ENCODE measurements around the gene AGBL5.

AGBL5 gene

GRCh38 chr2:27029051-27029450 lies 22.4 kb upstream of the AGBL5 start:
- no peak overlapping the region for H3K4me3 ChIP-seq (ENCODE audit: low read depth, low read length)
- DNase-seq (ENCODE audit: low read depth), result no peak
- TF ChIP-seq, protein P1, sequence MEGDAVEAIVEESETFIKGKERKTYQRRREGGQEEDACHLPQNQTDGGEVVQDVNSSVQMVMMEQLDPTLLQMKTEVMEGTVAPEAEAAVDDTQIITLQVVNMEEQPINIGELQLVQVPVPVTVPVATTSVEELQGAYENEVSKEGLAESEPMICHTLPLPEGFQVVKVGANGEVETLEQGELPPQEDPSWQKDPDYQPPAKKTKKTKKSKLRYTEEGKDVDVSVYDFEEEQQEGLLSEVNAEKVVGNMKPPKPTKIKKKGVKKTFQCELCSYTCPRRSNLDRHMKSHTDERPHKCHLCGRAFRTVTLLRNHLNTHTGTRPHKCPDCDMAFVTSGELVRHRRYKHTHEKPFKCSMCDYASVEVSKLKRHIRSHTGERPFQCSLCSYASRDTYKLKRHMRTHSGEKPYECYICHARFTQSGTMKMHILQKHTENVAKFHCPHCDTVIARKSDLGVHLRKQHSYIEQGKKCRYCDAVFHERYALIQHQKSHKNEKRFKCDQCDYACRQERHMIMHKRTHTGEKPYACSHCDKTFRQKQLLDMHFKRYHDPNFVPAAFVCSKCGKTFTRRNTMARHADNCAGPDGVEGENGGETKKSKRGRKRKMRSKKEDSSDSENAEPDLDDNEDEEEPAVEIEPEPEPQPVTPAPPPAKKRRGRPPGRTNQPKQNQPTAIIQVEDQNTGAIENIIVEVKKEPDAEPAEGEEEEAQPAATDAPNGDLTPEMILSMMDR (IDR thresholded peaks at IDR 0.05; ENCODE audit: low read depth, low read length, missing control alignments), result no peak

DNA sequence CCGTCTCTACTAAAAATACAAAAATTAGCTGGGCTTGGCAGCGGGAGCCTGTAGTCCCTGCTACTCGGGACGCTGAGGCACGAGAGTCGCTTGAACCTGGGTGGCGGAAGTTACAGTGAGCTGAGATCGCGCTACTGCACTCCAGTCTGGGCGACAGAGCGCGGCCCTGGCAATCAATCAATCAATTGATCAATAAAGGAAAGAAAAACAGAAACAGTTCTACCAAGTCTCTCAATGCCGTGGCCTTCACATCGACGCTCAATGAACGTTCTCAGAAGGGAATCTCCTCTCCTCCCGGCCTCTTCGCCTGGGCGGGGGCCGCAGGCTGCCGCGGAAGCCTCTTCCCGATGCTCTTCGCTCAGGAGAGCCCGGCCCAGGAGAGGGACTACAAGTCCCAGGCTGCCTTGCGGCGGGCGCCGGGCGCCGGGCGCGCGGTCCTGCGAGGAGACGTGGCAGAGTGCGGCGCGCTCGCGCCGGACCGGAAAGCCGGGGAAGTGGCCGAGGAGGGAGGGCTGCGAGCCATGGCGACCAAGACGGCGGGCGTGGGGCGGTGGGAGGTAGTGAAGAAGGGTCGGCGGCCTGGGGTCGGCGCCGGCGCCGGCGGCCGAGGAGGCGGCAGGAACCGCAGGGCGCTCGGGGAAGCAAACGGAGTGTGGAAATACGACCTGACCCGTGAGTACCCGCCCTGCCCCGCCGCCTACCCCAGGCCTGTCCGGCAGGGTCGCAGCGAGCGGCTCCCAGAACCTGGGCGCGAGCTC lies 18.8 kb upstream of the AGBL5 start, which contains the start of gene TMEM214:
TMEM214 (plus strand) TSS at position 471 of the 758 bp plus-strand sequence; CDS start at position 522, 51 bp downstream.
- TF ChIP-seq, protein P1 (IDR thresholded peaks at IDR 0.05; ENCODE audit: low read depth, low read length, missing control alignments), result peak; percentile 11
- peak; percentile 57 for DNase-seq (ENCODE audit: low read depth)
- peak within 1 kb of the TSS; percentile 99 for H3K4me3 ChIP-seq (ENCODE audit: low read depth, low read length)

DNA sequence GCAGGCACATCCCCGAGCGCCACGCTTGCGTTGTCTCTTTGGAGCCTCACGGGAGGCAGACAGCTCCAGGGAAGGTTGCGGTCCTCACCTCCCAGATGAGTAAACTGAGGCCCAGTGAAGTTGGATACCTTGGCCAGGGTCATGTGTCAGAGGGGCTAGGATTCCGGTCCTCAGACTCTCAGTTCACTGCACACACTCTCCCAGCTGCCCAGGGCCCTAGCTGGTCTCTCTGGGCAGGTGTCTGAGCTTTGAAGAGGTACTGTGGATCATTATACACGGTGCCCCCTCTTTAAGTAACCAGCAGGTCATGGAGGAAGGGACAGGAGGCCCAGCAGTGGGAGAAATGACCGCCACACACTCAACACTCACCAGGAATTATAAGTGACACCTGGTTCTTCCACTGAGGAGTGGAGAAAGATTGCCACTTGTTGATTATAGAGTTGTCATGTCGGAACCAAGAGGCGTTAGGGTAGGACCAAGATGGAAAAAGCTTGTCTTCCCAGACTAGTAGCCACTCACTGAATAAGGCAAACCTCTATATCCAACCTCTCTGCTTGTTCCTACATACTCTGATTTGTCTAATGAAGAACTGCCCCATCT lies 18.1 kb upstream of the AGBL5 start:
- no peak for DNase-seq (ENCODE audit: low read depth)
- peak overlapping the region; percentile 99 for H3K4me3 ChIP-seq (ENCODE audit: low read depth, low read length)
- TF ChIP-seq, protein P1 (IDR thresholded peaks at IDR 0.05; ENCODE audit: low read depth, low read length, missing control alignments), result no peak

- TF ChIP-seq, protein P1 (IDR thresholded peaks at IDR 0.05; ENCODE audit: low read depth, low read length, missing control alignments), result no peak
Observed at GRCh38 chr2:27038012-27038411, 13.5 kb upstream of the AGBL5 start.

GRCh38 chr2:27038631-27039339 lies 12.7 kb upstream of the AGBL5 start:
- DNase-seq (ENCODE audit: low read depth), result no peak
- H3K4me3 ChIP-seq (ENCODE audit: low read depth, low read length), result no peak overlapping the region
- TF ChIP-seq, protein P1 (IDR thresholded peaks at IDR 0.05; ENCODE audit: low read depth, low read length, missing control alignments), result no peak

More at GRCh38 chr2:27038012-27038411, 13.5 kb upstream of the AGBL5 start:
- no peak overlapping the region for H3K4me3 ChIP-seq (ENCODE audit: low read depth, low read length)
- DNase-seq (ENCODE audit: low read depth), result no peak

- no peak overlapping the region for H3K4me3 ChIP-seq (ENCODE audit: low read depth, low read length)
- DNase-seq (ENCODE audit: low read depth), result no peak
- TF ChIP-seq, protein P1 (IDR thresholded peaks at IDR 0.05; ENCODE audit: low read depth, low read length, missing control alignments), result no peak
Observed at GRCh38 chr2:27039426-27039825, 12.0 kb upstream of the AGBL5 start.
